Middle frontal gyrus (tissue), 1 donor: ENCODE results near the gene CENPX.
"Not testable (repeated sequence)": the region's sequence is repeated elsewhere in the genome, so short reads cannot be mapped to it uniquely, and the experiment has no call there.

Source experiments
- DNase-seq: peaks from one replicate; pipeline ENCODE4 v3.0.0-alpha.2; 2015; ENCODE audit warnings: low spot score; ENCODE audit errors: extremely low spot score

The CENPX gene

DNA sequence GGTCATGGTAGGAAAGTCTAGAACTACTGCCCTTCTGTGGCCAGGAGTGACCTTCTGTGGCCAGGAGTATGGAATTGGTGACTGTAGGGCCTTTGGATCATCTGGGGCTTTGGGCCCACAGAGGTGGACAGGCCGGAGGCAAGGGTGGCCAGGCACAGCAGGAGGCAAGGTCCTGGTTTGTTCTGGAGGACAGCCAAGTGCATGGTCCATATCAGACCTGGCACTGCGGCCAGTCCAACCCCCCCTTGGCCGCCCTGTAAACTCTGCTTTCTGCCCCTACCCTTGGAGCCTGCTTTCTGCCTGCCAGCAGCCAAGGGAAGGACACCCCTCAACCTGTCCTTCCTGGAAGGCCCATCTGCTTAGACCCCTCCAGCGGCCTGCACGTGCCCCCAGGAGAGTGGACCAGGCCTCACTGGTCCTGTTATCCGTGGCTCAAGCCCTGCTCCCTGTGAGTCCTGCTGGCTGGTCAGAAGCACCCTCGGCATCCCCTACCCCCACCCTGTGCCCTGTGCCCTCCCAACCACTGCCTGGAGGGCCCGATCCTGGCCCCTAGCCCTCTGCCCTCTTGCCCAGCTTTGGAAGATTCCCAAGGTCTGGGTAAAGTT lies 17.1 kb upstream of the CENPX start:
- no peak for DNase-seq

DNA sequence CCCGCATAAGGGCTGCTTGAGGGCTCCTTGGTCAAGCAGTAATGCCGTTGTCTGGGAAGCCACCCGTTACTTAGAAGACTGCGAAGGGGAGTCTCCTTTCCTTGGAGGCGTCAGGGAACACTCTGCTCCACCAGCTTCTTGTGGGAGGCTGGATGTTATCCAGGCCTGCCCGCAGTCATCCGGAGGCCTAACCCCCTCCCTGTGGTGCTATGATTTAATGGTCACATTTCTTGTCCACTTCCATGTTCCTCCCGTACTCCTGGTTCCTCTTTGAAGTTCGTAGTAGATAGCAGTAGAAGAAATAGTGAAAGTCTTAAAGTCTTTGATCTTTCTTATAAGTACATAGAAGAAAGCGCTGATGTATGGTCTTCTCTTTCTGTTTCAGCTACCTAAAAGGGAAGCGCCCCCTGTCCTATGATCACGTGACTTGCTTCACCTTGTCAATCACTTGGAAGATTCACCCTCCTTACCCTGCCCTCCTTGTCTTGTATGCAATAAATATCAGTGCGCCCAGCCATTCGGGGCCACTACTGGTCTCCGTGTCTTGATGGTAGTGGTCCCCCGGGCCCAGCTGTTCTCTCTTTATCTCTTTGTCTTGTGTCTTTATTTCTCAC lies 16.2 kb upstream of the CENPX start:
- not testable (repeated sequence) for DNase-seq

DNA sequence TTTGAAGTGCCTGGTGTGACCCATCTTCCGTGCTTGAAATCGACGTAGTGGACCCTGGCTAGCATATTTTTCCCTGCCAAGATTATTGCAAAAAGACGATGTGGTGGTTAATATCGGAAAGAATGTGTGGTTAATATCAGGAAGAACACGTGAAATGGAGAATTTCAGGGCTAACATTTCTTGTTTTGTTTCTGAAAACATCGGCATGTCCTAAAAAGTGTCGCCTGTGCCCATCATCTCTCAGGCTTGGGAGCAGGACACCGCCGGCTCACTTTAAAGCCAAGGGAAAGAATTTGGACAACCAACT lies 15.2 kb upstream of the CENPX start:
- DNase-seq, result no peak

DNA sequence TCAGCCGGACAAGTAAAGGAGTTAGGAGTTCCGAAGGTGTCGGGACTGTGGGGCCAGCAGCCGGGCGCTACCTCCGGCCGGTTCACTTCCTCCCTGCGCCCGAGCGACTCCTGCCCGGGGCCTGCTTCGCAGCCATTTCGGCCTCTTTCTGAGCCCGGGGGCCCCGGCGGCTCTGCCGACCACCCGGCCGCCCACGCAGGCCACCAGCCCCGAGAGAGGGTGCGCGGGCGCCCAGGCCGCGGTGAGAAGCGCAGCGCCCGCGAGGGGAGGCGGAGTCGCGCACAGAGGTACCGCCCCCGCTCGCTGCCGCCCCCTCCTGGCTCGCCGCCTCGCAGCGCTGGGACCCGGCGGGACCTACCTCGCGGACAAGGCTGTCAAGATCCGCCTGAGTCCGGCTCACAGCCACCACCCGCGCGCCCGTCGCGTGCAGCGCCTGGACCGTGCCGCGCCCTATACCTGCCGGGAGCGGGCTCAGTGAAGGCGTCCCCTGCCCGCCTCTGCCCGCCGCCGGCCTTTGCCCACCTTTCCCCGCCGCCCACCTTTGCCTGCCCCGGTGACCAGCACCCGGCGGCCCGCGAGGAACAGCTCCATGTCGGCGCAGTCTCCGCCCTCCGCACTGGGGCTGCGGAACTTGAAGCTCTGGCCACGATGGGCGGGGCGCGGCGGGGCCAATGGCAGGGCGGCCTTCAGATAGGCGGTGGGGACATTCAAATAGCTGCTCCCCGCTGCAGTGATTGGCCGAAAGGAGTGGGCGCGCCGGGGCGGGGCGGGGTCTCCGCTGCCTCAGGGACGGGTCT lies 14.6 kb upstream of the CENPX start, which contains the start of gene DCXR:
Gene DCXR, minus strand, starts transcription at position 606 of the 797 bp plus-strand sequence. Its CDS starts 15 bp downstream, at position 591.
- DNase-seq, result peak; percentile 84

- DNase-seq, result no peak
Measured at GRCh38 chr17:82036634-82037091, 14.0 kb upstream of the CENPX start.

GRCh38 chr17:82035956-82036633 lies 13.4 kb upstream of the CENPX start:
- no peak for DNase-seq

GRCh38 chr17:82035488-82035887 lies 12.8 kb upstream of the CENPX start:
- no peak for DNase-seq

- DNase-seq, result no peak
Measured at GRCh38 chr17:82034371-82035011, 11.8 kb upstream of the CENPX start.

DNA sequence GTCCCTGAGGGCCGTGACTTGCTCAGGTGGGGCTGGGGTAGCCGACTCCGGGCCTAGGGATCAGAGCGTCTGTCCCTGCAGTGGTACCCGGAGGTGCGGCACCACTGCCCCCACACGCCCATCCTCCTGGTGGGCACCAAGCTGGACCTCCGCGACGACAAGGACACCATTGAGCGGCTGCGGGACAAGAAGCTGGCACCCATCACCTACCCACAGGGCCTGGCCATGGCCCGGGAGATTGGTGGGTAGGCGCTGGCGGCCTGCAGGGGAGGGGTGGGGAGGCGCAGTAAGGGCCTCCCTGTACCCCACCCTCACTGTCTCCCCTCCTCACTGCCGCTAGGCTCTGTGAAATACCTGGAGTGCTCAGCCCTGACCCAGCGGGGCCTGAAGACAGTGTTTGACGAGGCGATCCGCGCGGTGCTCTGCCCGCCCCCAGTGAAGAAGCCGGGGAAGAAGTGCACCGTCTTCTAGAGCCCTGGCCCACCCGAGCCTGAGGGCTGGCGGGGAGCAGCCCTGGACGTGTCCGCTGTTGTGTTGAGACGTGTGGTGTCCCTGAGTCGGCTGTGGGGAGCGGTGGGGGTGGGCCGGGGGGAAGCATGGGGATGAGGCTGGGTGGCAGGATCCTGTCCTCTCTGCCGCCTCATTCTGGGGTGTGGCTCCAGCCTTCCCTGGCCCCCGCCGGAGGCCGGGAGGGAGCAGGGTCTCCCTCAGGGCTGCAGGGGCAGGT lies 10.8 kb upstream of the CENPX start:
- DNase-seq, result no peak

- no peak for DNase-seq
Measured at GRCh38 chr17:82031885-82032627, 9.4 kb upstream of the CENPX start.

DNA sequence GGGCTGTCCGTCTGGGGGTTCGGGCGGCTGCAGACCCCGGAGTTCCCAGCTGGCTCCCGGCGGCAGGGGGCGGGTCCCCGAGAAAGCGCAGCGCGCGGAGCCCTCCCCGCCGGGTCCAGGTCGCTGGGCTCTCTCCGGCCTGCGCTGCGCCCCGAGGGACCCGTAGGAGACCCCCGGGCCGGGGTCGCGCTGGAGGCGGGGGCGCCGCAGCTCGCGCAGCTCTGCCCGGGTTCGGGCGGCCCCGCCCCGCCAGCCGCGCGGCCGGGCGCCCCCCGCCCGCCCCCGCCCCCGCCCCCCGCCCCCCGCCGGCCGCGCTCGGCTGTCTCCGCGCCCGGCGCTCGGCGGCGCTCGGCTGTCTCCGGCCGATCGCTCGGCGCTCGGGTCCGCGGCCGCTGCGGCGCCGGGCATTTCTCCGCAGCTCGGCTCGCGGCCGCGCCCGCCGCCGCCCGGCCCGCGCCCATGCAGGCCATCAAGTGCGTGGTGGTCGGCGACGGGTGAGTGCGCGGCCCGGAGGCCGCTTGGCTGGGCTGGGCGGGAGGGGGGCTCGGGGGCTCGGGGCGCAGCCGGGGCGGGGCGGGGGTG lies 8.7 kb upstream of the CENPX start, which contains the start of gene RAC3:
Gene RAC3, plus strand, starts transcription at position 376 of the 582 bp plus-strand sequence. Its CDS starts 84 bp downstream, at position 460.
- no peak for DNase-seq

- DNase-seq, result peak; percentile 65
Measured at GRCh38 chr17:82030470-82031302, 8.0 kb upstream of the CENPX start.

GRCh38 chr17:82029990-82030469 lies 7.4 kb upstream of the CENPX start:
- DNase-seq, result no peak

DNA sequence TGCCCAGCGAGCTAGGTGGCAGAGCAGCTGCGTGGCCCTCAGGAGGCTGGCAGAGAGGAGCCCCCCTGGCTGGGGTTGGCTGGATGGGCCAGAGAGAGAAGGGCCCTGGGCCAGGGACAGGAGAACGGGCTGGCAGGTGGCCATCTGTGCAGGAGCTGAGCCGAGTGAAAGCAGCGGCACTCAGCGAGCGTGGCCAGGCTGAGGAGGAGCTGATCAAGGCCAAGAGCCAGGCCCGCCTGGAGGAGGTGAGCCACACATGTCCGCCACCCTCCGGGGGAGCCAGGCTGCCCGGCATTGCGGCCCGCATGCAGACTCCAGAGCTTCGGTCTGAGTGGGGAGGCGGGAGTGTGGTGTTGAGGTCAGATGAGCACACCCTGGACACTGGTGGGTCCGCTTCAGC lies 6.7 kb upstream of the CENPX start:
- DNase-seq, result no peak

DNA sequence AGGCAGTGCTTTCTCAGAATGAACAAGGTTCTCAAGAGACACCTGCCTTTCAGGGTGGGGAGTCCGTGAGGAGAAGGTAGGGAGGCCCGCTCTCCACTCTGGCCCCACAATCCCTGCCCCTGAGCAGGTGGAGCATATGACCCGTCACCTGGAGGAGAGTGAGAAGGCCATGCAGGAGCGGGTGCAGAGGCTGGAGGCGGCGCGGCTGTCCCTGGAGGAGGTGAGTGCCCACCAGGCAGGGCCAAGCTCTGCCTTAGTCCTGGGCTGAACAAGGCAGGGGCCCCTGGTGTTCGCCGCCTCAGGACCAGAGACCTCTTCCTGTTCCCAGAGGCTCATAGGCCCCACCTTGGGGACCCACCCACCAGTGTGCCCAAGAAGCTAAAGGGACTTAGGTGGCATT lies 6.3 kb upstream of the CENPX start:
- no peak for DNase-seq

DNA sequence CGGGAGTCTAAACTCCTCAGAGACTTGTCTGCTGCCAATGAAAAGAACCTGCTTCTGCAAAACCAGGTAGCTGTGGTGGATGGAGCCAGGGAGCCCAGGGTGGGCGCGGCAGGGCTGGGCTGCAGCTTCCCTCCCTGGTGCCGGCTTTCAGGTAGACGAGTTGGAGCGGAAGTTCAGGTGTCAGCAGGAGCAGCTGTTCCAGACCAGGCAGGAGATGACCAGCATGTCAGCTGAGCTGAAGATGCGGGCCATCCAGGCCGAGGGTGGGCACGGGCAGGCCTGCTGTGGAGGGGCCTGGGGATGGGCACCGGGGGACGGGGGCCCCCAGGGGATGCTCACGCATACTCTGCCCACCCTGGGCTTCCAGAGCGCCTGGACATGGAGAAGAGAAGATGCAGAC lies 5.6 kb upstream of the CENPX start:
- DNase-seq, result no peak

DNA sequence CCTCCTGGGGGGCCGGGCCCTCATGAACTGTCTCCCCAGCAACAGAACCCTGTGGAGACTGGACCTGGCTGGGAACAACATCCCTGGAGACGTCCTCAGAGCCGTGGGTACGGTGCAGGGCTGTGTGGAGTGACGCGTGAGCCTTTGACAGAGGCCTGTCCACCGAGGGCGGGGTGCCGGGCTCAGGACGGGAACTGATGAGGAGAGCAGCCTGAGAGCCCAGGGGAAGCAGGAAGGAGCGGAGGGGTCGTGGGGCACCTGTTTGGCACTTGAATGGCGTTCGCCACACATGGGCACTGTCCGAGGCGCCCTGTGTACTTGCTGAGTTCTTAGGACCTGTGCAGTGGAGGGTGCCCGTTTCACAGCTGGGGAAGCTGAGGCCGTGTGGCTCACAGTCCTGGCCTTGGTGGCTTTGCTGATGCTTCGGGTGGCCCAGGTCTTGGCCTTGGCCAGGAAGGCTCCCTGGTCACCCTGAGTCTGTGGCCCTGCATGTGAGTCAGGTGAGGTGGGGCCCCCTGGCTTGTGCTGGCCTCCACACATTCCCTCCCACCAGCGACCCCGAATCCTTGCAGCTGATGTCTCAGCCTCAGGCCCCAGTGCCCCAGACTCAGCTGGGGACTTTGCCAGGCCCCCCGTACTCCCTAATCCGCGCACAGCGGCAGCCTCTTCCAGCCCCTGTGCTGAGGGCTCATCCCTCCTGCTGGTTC lies 2.9 kb upstream of the CENPX start:
- no peak for DNase-seq

- no peak for DNase-seq
Measured at GRCh38 chr17:82024859-82025258, 2.2 kb upstream of the CENPX start.
